Gastrocnemius medialis (tissue), 4 donors: Measurements from ENCODE around the gene RXRB.

ENCODE experiments used
- POLR2A ChIP-seq, 2 donors: fragments of 450-650 bp; IDR thresholded peaks; one replicate each; pipeline ENCODE4 v1.6.1; 2017; ENCODE audit warnings: antibody characterized with exemption in 2 of 2, mild to moderate bottlenecking in 2 of 2, moderate library complexity in 2 of 2
- TF ChIP-seq, protein P1 (sequence below), 5 experiments: fragments of 450-650 bp in 3 of 5; fragments of 200-600 bp in 2 of 5; sonication (generic) in 2 of 5; IDR thresholded peaks in 4 of 5; conservative IDR thresholded peaks in 1 of 5; 1 replicate in 4 of 5; 2 replicates in 1 of 5; pipeline ENCODE4 v1.5.1; 2016 to 2019; ENCODE audit warnings: antibody characterized with exemption in 5 of 5, mild to moderate bottlenecking in 3 of 5, moderate library complexity in 3 of 5

DNA sequence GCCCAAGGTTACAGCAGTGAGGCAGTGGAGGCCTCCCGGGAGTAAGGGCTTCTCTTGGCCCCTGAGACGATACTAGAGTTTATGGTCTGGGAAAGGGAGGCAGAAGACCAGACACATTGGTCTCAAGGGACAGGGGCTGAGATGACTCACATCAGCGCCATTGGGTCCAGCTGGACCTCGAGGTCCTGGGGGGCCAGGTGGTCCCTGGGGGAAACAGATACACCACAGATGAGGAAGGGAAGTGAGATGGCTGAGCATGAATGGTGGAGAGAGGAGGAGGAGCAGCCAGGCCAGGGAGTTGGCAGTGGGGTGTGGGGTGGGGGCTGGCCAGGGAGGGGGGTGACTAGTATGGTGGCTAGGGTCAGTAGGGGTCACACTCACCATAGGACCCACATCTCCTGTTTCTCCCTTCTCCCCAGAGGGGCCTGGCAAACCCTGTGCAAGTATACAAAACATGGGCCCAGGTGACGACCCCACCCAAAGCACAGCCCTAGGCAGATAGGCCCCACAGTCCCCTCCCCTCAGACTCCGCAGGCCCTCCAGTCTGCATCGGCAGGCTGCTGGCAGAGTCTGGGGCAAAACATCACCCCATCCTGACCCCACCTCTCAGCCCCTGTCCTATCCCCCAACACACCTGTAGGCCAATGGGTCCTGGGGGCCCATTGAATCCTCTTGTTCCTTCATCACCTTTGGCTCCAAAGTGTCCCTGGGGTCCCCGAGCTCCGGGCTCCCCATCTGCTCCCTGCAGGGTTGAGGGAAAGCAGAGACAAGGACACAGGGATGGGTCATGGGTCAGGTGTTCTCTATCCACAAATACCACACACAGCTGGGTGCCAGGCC, 30.1 kb downstream of the RXRB start:
- no peak for TF ChIP-seq POLR2A (IDR thresholded peaks at IDR 0.05)
- TF ChIP-seq, protein P1, sequence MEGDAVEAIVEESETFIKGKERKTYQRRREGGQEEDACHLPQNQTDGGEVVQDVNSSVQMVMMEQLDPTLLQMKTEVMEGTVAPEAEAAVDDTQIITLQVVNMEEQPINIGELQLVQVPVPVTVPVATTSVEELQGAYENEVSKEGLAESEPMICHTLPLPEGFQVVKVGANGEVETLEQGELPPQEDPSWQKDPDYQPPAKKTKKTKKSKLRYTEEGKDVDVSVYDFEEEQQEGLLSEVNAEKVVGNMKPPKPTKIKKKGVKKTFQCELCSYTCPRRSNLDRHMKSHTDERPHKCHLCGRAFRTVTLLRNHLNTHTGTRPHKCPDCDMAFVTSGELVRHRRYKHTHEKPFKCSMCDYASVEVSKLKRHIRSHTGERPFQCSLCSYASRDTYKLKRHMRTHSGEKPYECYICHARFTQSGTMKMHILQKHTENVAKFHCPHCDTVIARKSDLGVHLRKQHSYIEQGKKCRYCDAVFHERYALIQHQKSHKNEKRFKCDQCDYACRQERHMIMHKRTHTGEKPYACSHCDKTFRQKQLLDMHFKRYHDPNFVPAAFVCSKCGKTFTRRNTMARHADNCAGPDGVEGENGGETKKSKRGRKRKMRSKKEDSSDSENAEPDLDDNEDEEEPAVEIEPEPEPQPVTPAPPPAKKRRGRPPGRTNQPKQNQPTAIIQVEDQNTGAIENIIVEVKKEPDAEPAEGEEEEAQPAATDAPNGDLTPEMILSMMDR (IDR thresholded peaks at IDR 0.05 in 4 of 5, conservative IDR thresholded peaks at IDR 0.05 in 1 of 5) = no peak
